Erythroblast (primary cell): ENCODE results near the gene CRYL1.

Experiments
- GATA1 ChIP-seq: IDR thresholded peaks from 2 replicates; pipeline ENCODE4 v1.6.1; 2011; ENCODE audit warnings: low read depth, mild to moderate bottlenecking, control low read depth, low read length, moderate library complexity
- POLR2A ChIP-seq: IDR thresholded peaks from 2 replicates; pipeline ENCODE4 v1.6.1; 2011; ENCODE audit warnings: mild to moderate bottlenecking, low read length

GRCh38 chr13:20525144-20525600 is 485 bp downstream of the CRYL1 start:
- no peak for TF ChIP-seq POLR2A
- no peak for TF ChIP-seq GATA1
